H54 (cell line): Measurements from ENCODE around the gene ARAP1.

Source experiments
- DNase-seq: peaks from one replicate; pipeline ENCODE4 v3.0.0; 2011; ENCODE audit warnings: low spot score, mixed read lengths; ENCODE audit not compliant: insufficient read length
- FAIRE-seq: peaks from 3 replicates; lab custom pipeline; 2011; peaks lifted over from hg19 to GRCh38; lab: Jason Lieb, UNC
- POLR2A ChIP-seq: IDR thresholded peaks from 2 replicates; pipeline ENCODE4 v1.6.1; 2011; ENCODE audit warnings: low read depth, mild to moderate bottlenecking, low read length

Gene ARAP1

GRCh38 chr11:72696866-72697700 lies 55.1 kb downstream of the ARAP1 start:
- TF ChIP-seq POLR2A = no peak
- FAIRE-seq (no peak), DNase-seq (no peak)

GRCh38 chr11:72695354-72695753 lies 56.9 kb downstream of the ARAP1 start:
- no peak for TF ChIP-seq POLR2A

GRCh38 chr11:72693271-72693968 lies 58.8 kb downstream of the ARAP1 start:
- TF ChIP-seq POLR2A = no peak
- no peak for DNase-seq
- FAIRE-seq = no peak

More at GRCh38 chr11:72695354-72695753, 56.9 kb downstream of the ARAP1 start:
- DNase-seq (no peak), FAIRE-seq (no peak)

GRCh38 chr11:72692498-72693237 lies 59.5 kb downstream of the ARAP1 start:
- no peak for DNase-seq
- no peak for FAIRE-seq
- TF ChIP-seq POLR2A = no peak

- DNase-seq (no peak), FAIRE-seq (no peak)
- no peak for TF ChIP-seq POLR2A
Measured at GRCh38 chr11:72690166-72690565, 62.0 kb downstream of the ARAP1 start.

DNA sequence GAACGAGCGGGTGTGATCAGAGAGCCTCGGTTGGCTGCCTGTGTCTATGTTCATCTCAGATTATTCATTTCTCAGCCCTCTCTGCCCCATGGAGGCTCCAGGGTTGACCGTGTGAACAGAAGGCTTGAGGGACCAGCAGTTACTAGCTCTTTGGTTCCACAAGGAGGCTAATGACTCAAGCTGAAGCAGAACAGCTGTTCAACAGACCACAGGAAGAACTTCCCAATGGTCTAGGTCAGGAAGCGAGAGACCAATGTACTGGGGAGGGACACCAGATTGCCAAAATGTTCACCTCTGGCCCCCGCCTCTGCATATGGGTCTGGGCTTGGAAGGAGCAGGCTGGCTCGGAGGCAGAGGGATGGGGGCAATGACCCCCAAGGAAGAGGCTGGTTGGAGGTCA lies 63.3 kb downstream of the ARAP1 start:
- DNase-seq (no peak), FAIRE-seq (no peak)
- no peak for TF ChIP-seq POLR2A

DNA sequence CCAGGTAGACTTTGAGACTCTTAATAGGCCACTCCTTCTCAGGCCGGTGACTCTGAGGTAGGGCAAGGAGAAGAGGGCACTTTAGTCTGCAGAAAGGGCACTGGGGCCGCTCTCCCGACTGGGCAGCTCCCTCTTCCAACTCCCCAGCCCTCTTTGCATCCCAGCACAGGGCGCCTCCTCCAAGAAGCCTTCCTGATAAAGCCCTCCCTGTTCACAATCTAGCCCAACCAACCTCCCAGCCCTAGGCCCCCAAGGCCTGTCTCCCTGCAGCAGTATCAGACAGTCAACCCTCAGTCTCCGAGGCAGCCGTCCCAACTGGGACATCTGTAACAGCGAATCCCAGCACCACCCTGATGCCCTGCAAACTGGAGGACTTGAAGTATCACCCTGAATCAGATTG lies 63.7 kb downstream of the ARAP1 start:
- no peak for TF ChIP-seq POLR2A
- FAIRE-seq = no peak
- no peak for DNase-seq

- no peak for TF ChIP-seq POLR2A
- no peak for FAIRE-seq
- no peak for DNase-seq
Measured at GRCh38 chr11:72687326-72687725, 64.9 kb downstream of the ARAP1 start.

- DNase-seq (no peak), FAIRE-seq (no peak)
- no peak for TF ChIP-seq POLR2A
Measured at GRCh38 chr11:72686639-72687220, 65.5 kb downstream of the ARAP1 start.

- FAIRE-seq (no peak), DNase-seq (no peak)
- no peak for TF ChIP-seq POLR2A
Measured at GRCh38 chr11:72685560-72686480, 66.4 kb downstream of the ARAP1 start.

GRCh38 chr11:72684236-72684912 lies 67.8 kb downstream of the ARAP1 start:
- peak; percentile 99 for DNase-seq
- TF ChIP-seq POLR2A = no peak
- FAIRE-seq = no peak

- TF ChIP-seq POLR2A = no peak
- DNase-seq = peak; percentile 74
- FAIRE-seq = no peak
Measured at GRCh38 chr11:72683782-72684200, 68.4 kb downstream of the ARAP1 start.
